NCI-H748 (cell line): ENCODE measurements around the gene PRRC1.
"Not testable (repeated sequence)": the region's sequence is repeated elsewhere in the genome, so short reads cannot be mapped to it uniquely, and the experiment has no call there.

Experiments
- DNase-seq: peaks from one replicate; lab custom pipeline; 2025; ENCODE audit not compliant: unreplicated experiment; lab: John Stamatoyannopoulos, UW

PRRC1 gene

DNA sequence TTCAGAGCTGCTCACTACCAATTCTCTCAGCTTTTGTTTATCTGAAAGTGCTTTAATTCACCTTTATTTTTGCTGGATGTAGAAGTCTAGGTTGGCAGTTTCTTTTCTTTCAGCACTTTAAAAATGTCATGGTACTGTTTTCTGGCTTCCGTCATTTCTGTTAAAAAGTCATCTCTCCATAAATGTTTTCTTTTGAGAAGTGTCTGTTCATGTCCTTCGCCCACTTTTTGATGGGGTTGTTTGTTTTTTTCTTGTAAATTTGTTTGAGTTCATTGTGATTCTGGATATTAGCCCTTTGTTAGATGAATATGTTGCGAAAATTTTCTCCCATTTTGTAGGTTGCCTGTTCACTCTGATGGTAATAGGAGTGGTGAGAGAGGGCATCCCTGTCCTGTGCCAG is 23.1 kb downstream of the PRRC1 start:
- DNase-seq, result not testable (repeated sequence)

DNA sequence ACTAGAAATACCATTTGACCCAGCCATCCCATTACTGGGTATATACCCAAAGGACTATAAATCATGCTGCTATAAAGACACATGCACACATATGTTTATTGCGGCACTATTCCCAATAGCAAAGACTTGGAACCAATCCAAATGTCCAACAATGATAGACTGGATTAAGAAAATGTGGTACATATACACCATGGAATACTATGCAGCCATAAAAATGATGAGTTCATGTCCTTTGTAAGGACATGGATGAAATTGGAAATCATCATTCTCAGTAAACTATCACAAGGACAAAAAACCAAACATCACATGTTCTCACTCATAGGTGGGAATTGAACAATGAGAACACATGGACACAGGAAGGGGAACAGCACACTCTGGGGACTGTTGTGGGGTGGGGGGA is 27.8 kb downstream of the PRRC1 start:
- not testable (repeated sequence) for DNase-seq

DNA sequence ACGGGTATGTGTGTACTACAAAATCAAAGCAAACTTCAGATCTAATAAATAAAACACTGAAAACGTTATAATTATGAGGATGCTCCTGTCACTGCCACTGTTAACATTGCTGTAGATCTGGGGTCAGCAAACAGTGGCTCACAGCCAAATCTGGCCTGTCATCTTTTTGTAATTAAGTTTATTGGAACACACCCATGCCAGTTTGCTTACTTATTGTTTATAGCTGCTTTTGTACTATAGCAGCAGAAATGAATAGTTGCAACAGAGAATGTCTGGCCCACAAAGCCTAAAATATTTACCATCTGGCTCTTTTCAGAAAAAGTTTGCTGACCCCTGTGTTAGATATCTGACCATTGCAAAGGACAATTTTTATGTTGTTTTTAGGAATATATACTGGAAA is 32.1 kb downstream of the PRRC1 start:
- peak; percentile 82 for DNase-seq

DNA sequence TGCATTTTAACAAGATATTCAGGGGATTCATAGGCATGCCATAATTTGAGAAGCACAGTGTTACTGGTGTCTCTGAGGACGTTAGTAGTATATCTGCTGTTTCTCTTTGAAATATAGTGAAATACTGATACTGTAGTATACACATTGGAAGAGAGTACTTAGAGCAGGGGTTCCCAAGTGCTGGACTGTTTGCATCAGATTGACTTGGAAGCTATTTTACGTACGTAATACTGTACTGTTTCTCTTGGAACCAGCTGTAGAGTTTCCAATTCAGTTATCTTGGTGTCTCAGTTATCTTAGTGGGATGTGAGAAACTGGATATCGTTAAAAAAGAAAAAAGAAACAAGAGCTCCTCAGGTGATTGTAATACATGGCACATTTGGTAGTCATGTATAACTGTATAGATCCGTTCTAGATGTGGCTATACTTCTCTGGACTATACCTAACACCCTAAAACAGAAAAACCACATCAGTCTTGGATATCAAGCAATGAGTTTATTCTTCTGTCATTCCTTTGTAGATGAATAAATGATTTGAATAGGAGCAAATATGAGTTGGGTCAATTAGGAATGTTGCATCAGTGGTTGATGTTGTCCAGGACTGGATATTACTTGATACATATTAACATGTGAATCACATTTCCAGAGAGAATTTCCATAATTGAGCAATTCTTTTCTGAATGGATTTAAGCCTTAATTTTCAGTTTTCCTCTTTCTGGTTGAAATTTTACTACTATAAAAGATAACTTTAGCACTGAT is 33.4 kb downstream of the PRRC1 start:
- DNase-seq, result no peak

DNA sequence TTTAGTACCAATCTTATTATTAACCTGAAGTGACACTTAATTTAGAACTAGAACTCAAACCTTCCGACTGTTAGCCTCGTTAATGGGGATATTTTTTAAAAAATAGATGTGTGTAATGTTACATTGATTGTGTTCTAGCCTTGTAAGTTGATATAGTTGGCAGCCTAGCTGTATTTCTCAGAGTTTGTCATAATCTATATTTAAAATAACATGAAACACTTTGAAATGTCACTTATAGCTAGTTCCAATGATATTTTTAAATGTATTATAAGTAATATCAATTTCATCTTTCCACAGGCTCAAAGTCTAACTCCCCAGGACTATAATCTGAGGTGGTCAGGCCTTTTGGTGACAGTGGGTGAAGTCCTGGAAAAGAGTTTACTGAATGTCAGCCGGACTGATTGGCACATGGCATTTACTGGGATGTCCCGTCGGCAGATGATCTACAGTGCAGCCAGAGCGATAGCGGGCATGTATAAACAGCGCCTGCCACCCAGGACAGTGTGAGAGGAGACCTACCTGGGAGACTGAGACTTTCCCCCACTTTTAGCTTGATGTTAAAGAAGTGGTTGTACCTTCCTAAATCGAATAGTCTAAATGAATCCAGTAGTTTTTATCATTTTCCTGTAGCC is 34.1 kb downstream of the PRRC1 start:
- DNase-seq, result no peak

DNA sequence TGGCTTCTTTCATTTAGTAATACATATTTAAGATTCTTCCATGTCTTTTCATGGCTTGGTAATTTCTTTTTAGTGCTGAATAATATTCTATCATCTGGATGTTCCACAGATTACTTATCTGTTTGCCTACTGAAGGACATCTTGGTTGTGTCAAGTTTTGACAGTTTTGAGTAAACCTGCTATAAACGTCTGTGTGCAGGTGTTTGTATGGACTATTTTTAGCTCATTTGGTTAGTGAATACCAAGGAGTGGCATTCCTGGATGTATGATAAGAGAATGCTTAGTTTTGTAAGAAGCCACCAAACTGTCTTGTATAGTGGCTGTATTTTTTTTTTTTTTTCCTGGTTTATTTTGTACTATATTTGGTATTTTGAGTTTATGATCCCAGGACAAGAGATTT is 38.4 kb downstream of the PRRC1 start:
- DNase-seq, result no peak

DNA sequence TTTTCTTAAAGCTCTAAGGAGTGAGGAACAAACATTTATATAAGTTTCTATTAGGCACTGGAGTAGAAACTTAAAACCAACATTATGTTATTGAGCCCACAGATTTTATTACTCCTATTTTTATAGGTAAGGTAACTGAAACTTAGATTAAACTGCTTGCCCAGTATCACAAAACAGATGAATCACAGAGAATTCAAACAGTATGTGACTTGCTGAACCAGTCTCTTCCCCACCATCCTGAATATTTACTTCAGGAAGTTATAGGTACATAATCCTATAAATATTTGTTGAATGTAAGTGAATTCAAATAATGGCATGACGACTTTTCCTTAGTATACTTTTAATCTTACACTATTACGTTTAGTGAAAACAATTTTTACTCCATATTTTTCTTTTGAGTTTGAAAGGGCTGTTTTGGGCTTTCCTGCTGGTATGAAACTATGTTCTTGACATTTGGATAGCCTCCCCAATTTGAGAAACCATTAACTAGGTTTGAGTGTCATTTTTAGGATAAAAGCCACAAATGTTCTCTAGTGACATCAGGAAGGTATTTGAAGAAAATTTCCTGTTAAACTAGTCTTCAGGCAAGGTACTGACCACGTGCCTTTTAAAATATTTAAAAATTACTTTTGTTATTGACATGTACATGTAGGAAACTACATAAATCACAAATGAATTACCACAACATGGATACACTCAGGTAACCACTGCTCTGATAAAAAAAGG is 39.3 kb downstream of the PRRC1 start:
- DNase-seq, result no peak

DNA sequence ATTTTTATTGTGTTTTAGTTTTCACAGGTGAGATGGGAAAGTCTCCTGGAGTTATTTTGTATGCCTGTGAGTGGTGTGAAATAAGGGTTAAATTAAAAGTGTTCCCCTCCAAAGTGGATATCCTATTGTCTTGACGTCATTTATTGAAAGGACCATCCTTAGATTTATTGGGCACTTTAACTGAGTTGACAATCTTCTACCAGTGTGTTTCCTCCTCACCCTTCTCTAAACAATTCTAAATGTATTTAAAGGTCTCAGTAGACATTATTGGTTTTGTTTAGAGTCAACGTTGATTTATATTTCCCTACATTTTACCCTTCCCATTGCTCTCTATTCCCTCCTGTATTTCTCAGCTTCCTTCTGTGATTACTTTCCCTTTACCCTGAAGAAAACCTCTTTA is 40.8 kb downstream of the PRRC1 start:
- DNase-seq, result no peak

DNA sequence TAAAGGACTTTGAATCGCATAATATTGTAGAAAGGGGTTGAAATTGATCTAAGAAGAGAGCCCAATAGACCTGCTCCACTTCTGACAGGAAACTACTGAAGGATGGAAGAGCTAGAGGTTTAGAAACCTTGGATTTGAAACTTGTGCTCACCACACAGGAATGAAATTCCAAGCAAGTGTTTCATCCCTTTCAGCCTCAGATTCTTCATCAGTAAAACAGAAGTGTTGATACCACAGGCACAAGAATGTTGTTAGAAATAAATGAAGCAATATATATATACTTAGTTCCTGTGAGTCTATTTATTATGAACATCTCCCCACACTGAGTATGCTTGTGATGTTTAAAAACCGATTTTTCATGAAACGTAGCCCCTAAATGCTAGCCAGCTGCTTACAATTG is 43.8 kb downstream of the PRRC1 start:
- no peak for DNase-seq

DNA sequence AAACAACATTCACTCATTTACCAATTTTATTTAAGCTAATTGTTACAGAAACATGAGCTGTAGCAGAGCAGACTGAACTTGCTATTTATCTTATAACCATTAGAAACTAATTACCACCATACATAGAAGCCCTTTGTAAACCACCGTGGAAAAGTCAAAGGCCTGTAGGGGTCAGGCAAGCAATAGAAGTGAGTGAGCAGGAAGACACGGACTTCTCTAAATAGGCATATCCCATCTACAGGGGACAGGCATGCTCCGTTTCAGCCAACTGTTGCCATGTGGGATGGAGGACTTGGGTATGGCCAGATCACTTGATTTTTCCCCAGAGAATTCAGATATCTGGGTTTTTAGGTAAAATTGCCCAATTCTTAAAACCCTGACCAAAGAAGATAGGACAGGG is 44.8 kb downstream of the PRRC1 start:
- DNase-seq, result peak; percentile 54

DNA sequence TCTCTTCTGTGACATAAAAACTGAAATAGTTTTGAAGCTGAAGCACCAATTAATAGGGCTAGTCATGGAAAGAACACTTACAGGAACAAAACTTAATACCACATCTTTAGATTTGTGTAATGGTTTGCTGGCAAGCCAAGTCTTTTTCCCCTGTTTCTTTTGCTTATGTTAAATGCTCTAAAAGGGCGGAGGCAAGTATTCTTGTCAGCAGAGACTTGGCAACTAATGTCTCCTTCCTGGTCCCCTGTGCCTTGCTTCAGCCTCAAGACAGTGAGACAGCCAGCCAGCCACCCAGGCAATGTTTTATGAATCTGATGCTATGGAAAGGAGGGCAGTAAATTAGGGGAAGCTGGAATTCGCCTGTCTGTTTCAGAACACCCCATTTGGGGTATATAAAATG is 45.7 kb downstream of the PRRC1 start:
- DNase-seq, result no peak

DNA sequence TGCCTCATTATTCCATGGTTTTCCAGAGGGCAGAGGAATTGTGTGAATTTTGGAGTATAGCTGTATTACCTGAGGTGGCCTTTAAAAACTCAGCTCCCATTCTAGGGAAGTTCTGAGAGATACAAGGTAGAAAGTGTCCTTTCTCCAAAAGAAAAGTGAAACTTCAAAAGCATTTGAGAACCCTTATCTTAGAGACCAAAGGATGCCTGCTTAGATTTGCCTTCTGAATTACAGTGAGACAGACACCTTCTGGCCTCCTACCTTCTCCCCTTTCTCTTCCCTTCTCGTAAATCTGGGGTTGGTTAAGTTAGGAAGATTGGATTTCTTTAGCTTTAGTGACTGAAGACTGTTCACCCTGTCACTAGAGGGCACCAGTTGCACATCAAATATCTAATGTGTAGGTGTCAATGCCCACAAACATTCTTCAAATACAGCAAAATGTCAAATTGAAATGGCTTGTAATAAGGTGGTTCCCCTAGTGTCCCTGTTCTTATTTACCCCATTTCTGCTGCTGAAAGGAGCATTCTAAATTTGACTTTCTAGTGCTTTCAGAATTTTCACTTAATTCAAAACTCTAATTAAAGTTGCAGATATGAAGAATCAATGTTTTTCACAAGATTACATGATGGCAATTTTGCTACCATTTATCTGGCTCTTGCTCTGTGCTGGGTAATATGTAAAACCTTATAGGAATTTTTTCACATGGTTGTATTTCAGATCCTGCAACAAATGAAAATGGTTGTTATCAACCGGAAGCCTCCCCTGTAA is 46.7 kb downstream of the PRRC1 start:
- DNase-seq, result peak; percentile 67

DNA sequence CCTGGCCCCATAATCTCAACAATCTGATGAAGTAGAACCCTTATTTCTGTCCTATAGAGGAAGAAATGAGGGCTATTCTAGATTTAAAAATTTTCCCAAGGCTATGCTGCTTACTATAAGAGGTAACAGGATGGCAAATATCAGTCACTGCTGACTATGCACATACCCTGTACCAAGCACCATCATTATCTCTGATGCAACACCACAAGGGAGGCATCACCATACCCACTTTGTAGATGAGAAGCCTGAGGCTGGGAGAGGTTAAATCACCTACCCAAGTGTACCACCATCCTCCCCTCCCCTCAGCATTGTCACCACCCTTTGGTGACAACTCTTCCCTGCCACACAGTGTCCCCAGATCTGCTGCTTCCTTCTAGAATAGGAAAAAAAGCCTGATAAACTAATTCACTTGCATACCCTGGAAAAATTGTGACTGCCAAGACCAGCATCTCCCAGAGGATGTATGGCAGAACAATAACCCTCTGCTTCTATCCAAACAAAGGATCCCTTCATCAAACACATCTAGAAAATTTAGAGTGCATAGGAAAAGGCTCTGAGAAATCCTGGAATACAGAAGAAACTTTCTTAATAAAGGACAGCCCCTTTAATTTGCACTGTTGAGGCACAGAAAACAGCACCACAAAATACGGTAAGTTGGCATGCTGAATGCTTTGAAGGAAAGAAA is 48.3 kb downstream of the PRRC1 start:
- no peak for DNase-seq

DNA sequence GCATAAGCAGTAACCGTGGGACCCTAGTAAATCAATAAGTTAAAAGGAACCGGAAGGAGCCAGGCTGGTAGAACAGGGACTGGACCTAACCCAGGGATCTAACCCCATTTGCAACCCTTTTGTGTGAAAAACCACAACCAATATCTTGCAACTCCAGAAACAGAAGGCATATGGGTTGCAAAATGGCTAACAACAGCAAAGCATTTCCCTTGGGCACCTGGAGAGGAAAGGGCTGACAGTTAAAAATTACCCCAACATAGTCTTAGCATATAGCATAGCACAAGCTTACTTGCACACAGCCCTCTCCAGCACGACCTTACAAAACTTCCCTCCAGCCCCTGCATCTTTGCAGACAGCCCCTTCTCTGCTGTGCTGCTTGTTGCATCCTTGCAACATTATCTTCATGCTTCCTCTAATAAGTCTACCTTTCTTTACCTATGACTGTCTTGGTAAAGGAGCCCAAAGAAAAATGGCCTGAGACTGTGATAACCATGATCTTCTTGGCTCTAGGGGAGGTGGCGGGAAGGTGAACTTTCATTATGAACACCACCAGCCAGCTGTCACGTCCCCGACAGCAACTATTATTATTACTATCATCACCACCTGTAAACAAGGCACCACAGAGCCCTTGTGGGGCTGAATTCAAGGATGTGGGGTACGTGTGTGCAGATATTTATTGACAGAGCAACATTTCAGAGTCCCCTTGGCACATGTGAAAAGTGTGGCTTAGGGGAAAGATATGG is 49.8 kb downstream of the PRRC1 start:
- DNase-seq, result no peak

DNA sequence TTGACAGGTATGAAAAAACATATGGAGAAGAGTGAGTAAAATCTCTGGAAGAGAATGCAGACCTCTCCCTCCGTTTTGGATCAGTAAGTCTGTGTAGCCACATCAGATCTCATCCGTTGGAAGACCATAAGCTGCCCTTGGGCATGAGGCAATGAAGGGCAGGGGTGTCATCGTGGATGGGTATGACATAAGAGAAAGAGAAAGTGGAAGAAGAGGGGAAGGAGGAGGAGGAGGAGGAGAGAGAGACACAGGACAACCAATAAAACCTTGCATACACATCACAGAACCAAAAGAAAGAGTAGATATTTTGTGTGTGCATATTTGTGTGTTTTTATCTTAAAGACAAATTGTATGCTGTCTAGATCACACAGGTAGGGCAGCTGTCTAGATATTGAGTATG is 50.7 kb downstream of the PRRC1 start:
- no peak for DNase-seq

DNA sequence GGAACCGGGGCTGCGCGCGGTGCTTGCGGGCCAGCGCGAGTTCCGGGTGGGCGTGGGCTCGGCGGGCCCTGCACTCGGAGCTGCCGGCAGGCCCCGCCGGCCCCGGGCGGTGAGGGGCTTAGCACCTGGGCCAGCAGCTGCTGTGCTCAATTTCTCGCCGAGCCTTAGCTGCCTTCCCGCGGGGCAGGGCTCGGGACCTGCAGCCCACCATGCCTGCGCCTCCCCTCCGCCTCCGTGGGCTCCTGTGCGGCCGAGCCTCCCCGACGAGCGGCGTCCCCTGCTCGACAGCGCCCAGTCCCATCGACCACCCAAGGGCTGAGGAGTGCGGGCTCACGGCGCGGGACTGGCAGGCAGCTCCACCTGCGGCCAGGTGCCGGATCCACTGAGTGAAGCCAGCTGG is 52.0 kb downstream of the PRRC1 start:
- not testable (repeated sequence) for DNase-seq

DNA sequence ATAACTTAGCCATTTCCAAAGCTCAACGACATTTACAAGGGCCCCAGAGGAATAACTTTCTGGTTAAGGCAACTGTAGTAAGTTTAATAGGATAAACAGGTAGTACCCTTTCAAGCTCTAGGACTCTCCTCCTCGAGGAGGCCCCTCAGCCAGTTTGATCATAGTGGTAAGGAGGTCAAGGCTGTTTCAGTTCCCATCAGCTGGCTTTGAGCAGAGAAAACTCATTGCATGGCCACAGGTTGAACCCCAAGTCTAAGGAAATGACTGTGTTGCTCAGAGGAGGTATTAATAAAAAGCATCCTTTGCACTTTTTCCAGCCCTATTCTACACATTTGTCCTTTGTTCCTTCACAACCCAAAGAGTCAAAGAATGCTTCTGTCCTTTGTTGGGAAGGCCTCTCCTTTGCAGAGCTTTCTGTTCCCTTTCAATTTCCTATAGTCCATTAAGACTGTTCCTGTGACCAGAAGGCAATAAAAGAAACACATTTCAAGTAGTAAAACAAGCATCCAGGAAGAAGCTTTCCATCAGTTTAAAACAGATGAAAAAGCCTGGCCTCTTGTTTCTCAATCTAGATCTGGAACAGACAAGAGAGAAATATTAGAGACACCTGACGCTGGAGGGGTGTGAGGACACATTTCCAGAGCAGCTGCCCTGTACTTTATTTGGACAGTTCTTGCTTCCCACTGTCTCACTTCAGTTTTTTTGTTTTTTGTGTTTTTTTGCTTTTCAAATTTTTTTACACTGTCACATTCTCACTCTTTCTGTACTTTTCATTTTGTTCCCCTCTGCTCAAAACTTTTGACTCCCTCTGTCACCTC is 54.1 kb downstream of the PRRC1 start:
- DNase-seq, result no peak

DNA sequence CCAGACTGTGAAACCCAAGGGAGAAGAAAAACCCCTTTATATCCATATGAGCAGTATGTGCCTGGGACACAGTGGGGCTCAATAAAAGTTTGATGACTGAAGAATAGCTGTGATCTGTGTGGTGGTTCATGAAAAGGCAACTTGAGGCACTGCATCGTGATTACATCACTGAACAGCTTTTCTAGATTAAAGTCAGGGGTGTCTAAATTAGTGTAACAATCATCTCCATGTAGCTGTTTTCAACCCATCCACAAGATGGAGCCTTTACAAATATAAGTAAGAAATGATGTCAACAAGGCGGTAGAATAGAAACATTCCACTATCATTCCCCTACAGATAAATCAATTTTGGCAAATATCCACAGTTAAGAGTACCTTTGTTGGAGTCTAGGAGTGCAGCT is 55.5 kb downstream of the PRRC1 start:
- peak; percentile 20 for DNase-seq
